SK-N-SH (cell line): ENCODE measurements around the gene C5orf63. TPM values are rescaled to one million over a fixed set of nuclear protein-coding genes. Genes with fewer than 3 reads are reported as not detected.
A peak's percentile ranks its signal among the peaks of the same experiment; 100 is the strongest.

Experiments
- CTCF ChIA-PET: fragments of 300-600, 350-600 bp; formaldehyde crosslinking; extraction: SDS; loops from one replicate; lab custom pipeline; 2021; lab: Yijun Ruan, JAX
- POLR2A ChIA-PET: fragments of 350-600 bp; sonication (Branson Sonifier 250); formaldehyde crosslinking; extraction: SDS; loops from one replicate; lab custom pipeline; 2020; ENCODE audit warnings: antibody characterized with exemption, inconsistent platforms; lab: Yijun Ruan, JAX
- DNase-seq: peaks from one replicate; pipeline ENCODE4 v3.0.0; 2012
- H2AFZ ChIP-seq: fragments of 200-600 bp; sonication (generic); 2 replicates; pipeline ENCODE4 v1.8.1; 2016; ENCODE audit warnings: antibody characterized with exemption, mild to moderate bottlenecking, low read depth
- H3F3A ChIP-seq: fragments of 200-600 bp; sonication (generic); replicated peaks from 2 replicates; pipeline ENCODE3; 2016; ENCODE audit warnings: antibody characterized with exemption, mild to moderate bottlenecking; ENCODE audit not compliant: insufficient read depth
- H3K27ac ChIP-seq, 2 experiments: fragments of 200-500 bp in 1 of 2; fragments of 200-600 bp in 1 of 2; sonication (Bioruptor generic) in 1 of 2; sonication (generic), shearing (Covaris generic) in 1 of 2; 2 replicates each; pipeline versions ENCODE4 v1.5.1 to v1.6.1; 2014 to 2016; ENCODE audit warnings: low read depth in 2 of 2, inconsistent platforms in 1 of 2, low read length in 1 of 2, mild to moderate bottlenecking in 1 of 2, mixed read lengths in 1 of 2
- H3K27me3 ChIP-seq: fragments of 200-600 bp; sonication (generic), shearing (Covaris generic); 2 replicates; pipeline ENCODE4 v1.6.1; 2016; ENCODE audit warnings: mixed run types; ENCODE audit not compliant: insufficient read depth
- H3K36me3 ChIP-seq, 2 experiments: fragments of 200-500 bp in 1 of 2; fragments of 200-600 bp in 1 of 2; sonication (Bioruptor generic) in 1 of 2; sonication (generic) in 1 of 2; replicated peaks in 1 of 2; 2 replicates each; pipeline versions ENCODE3 to v1.5.1; 2014 to 2016; ENCODE audit warnings: low read length in 1 of 2, mild to moderate bottlenecking in 1 of 2; ENCODE audit not compliant: insufficient read depth in 2 of 2, control insufficient read depth in 1 of 2
- H3K4me1 ChIP-seq, 2 experiments: fragments of 200-500 bp in 1 of 2; fragments of 200-600 bp in 1 of 2; sonication (Bioruptor generic) in 1 of 2; sonication (generic), shearing (Covaris generic) in 1 of 2; 2 replicates each; pipeline versions ENCODE4 v1.5.1 to v1.6.1; 2014 to 2016; ENCODE audit warnings: low read depth in 1 of 2, low read length in 1 of 2, mixed run types in 1 of 2; ENCODE audit not compliant: insufficient read depth in 2 of 2, control insufficient read depth in 1 of 2
- H3K4me2 ChIP-seq: fragments of 200-600 bp; sonication (generic), shearing (Covaris generic); 2 replicates; pipeline ENCODE4 v1.6.1; 2017; ENCODE audit warnings: mixed run types
- H3K4me3 ChIP-seq, 2 experiments: fragments of 200-500 bp in 1 of 2; fragments of 200-600 bp in 1 of 2; sonication (Bioruptor generic) in 1 of 2; sonication (generic), shearing (Covaris generic) in 1 of 2; 2 replicates each; pipeline versions ENCODE4 v1.5.1 to v1.8.1; 2014 to 2016; ENCODE audit warnings: low read depth in 2 of 2, inconsistent platforms in 1 of 2, low read length in 1 of 2, mild to moderate bottlenecking in 1 of 2, mixed read lengths in 1 of 2, moderate library complexity in 1 of 2
- H3K79me2 ChIP-seq: fragments of 200-600 bp; sonication (generic); 2 replicates; pipeline ENCODE4 v1.8.1; 2017; ENCODE audit warnings: mild to moderate bottlenecking; ENCODE audit not compliant: insufficient read depth
- H3K9ac ChIP-seq: fragments of 200-600 bp; sonication (generic); 2 replicates; pipeline ENCODE4 v1.6.1; 2017; ENCODE audit warnings: mixed run types
- H3K9me2 ChIP-seq: fragments of 200-600 bp; sonication (generic); 2 replicates; pipeline ENCODE4 v1.6.1; 2017; ENCODE audit warnings: mixed run types
- H3K9me3 ChIP-seq: fragments of 200-600 bp; sonication (generic); 2 replicates; pipeline ENCODE4 v1.6.1; 2017; ENCODE audit warnings: mixed run types, mild to moderate bottlenecking, moderate library complexity
- H4K20me1 ChIP-seq: fragments of 200-600 bp; sonication (generic); 2 replicates; pipeline ENCODE4 v1.6.1; 2017; ENCODE audit warnings: mild to moderate bottlenecking, mixed run types; ENCODE audit not compliant: insufficient read depth
- CHD2 ChIP-seq: fragments of 150-350 bp; IDR thresholded peaks from 2 replicates; pipeline ENCODE4 v1.6.1; 2018; ENCODE audit warnings: low read length; ENCODE audit not compliant: partially characterized antibody
- CTCF ChIP-seq: fragments of 200-600 bp; sonication (generic); IDR thresholded peaks from 2 replicates; pipeline ENCODE4 v1.6.1; 2017; ENCODE audit warnings: antibody characterized with exemption, mild to moderate bottlenecking, moderate library complexity
- GATA2 ChIP-seq: sonication (generic); formaldehyde crosslinking; IDR thresholded peaks from 2 replicates; pipeline ENCODE4 v1.5.0; 2020; ENCODE audit warnings: mild to moderate bottlenecking, missing genetic modification reagents
- MEF2A ChIP-seq: IDR thresholded peaks from 2 replicates; pipeline ENCODE4 v1.4.0; 2012; ENCODE audit warnings: low read depth, borderline replicate concordance
- MXI1 ChIP-seq: IDR thresholded peaks from 2 replicates; pipeline ENCODE4 v1.6.1; 2012; ENCODE audit warnings: mild to moderate bottlenecking, low read depth, low read length, improper control_type of control experiment
- NFIC ChIP-seq: IDR thresholded peaks from 2 replicates; pipeline ENCODE4 v1.4.0; 2012; ENCODE audit warnings: borderline replicate concordance
- NRF1 ChIP-seq: IDR thresholded peaks from 2 replicates; pipeline ENCODE4 v1.6.1; 2012; ENCODE audit warnings: low read depth, mild to moderate bottlenecking, low read length
- POLR2AphosphoS5 ChIP-seq: IDR thresholded peaks from 2 replicates; pipeline ENCODE4 v1.6.1; 2012; ENCODE audit warnings: low read depth, low read length
- RXRA ChIP-seq: IDR thresholded peaks from 2 replicates; pipeline ENCODE4 v1.4.0; 2012; ENCODE audit warnings: low read depth, mild to moderate bottlenecking, borderline replicate concordance
- SIN3A ChIP-seq: IDR thresholded peaks from 2 replicates; pipeline ENCODE4 v1.6.1; 2012; ENCODE audit warnings: low read depth, mild to moderate bottlenecking, low read length, moderate library complexity, borderline replicate concordance
- SMC3 ChIP-seq: IDR thresholded peaks from 2 replicates; pipeline ENCODE4 v1.6.1; 2012; ENCODE audit warnings: low read depth, low read length, improper control_type of control experiment
- TCF12 ChIP-seq: IDR thresholded peaks from 2 replicates; pipeline ENCODE4 v1.4.0; 2012
- TEAD4 ChIP-seq: IDR thresholded peaks from 2 replicates; pipeline ENCODE4 v1.4.0; 2012; ENCODE audit warnings: mild to moderate bottlenecking, borderline replicate concordance; ENCODE audit not compliant: insufficient read depth
- USF2 ChIP-seq: fragments of 150-350 bp; IDR thresholded peaks from 2 replicates; pipeline ENCODE4 v1.6.1; 2017; ENCODE audit warnings: antibody characterized with exemption, low read length, low read depth, borderline replicate concordance
- YY1 ChIP-seq: IDR thresholded peaks from 2 replicates; pipeline ENCODE4 v1.4.0; 2012; ENCODE audit warnings: low read depth, mild to moderate bottlenecking
- WGBS: methylation state at CpG from one replicate; pipeline ENCODE4 v1.1.6; 2017; ENCODE audit warnings: low lambda C conversion rate; 5-methylcytosine and 5-hydroxymethylcytosine counted together
- polyA plus RNA-seq, 3 experiments: library from polyadenylated mRNA; depleted of rRNA; stranded (reverse); fragments of >200 nt; gene quantifications; 2 replicates each; pipeline ENCODE4 v1.2.3, GENCODE V29; 2012
- TF ChIP-seq, protein P1 (sequence below): IDR thresholded peaks from 2 replicates; pipeline ENCODE4 v1.4.0; 2012; ENCODE audit warnings: low read depth, borderline replicate concordance

Gene C5orf63
- polyA plus RNA-seq, 1 of the 3 experiments (the other 2 are of a cell fraction), result 3.6 TPM

DNA sequence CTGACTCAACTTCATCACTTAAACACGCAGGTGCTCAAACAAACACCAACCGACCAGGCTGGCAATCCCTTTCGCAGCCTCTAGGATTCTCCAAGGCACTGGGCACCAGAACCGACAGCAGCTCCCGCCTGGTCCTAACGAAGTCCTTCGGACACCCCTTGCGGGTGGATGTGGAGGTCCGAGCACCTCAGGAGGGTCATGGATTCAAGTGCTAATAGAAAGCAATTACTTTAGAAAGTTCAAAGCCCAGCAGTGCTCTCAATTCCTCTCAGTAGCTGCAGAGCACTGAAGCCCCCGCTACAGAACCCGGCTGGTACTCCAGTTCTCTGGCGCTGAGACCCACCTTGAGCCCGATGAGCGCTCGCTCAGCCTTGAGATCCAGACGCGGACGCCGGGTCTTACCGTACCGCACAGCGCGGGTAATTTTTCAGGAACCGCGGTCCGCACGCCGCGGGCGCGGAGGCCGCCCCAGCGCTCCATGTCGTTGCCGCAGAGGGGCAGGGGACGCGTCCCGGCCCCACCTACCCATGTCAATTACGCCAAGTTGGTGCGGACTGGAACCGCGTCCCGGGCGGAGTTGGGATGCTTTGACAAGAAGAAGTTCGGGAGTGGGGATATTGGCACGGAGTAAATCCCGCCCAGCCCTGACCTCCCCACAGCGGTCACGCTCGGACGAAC lies 43.6 kb downstream of the C5orf63 start (continued):
- TF ChIP-seq USF2, result no peak
- 0 out of 2 replicates have a peak, but pooled peaks have one; percentile 3 for TF ChIP-seq YY1
- TF ChIP-seq CTCF, result peak; percentile 59
- TF ChIP-seq NRF1, result no peak
- no peak for TF ChIP-seq NFIC
- TF ChIP-seq SIN3A, result peak; percentile 53; the same call in 1 of the 2 replicates
- TF ChIP-seq GATA2 (CRISPR knock-in tag), result no peak
- no peak for TF ChIP-seq TCF12
- 0 out of 2 replicates have a peak, but pooled peaks have one; percentile 6 for TF ChIP-seq SMC3
- TF ChIP-seq, protein P1, sequence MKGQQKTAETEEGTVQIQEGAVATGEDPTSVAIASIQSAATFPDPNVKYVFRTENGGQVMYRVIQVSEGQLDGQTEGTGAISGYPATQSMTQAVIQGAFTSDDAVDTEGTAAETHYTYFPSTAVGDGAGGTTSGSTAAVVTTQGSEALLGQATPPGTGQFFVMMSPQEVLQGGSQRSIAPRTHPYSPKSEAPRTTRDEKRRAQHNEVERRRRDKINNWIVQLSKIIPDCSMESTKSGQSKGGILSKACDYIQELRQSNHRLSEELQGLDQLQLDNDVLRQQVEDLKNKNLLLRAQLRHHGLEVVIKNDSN, result no peak
- TF ChIP-seq CHD2, result no peak

DNA sequence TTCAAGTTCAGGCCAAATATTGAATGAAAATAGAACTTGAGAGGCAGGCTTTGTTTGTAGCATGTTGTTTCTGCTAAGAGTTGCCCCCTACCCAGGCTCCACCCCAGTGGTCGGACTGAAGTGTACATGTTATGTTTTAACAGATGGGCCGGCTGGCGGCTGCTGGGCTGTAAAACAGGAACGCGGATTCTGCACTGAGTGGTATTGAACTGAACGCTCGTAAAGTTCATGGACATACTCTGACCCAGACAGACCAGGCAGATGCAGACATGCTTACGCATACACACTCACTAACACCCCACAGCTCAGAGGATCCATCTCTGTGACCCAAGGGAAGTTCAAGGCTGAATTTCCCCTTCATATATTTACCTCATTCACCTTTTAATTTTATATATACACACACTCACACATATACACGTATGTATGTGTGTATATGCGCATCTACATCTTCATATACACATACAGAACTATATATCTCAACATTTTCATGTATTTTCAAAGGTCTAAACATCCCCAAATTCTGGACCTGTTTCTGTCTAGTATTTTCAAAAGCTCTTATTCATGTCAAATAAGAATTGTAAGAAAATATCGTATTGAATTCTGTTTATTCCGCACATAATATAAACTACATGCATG lies 44.4 kb downstream of the C5orf63 start:
- peak overlapping the region in 1 of 2 experiments; percentile 14; a peak in 1 of 4 replicates for H3K27ac ChIP-seq
- DNase-seq, result peak; percentile 8
- H2AFZ ChIP-seq, result no peak overlapping the region; the same call in 1 of the 2 replicates
- H3K4me3 ChIP-seq, result peak overlapping the region; percentile 93 to 97
- CTCF ChIA-PET, result interaction anchor here (0.6 to 2.0 kb wide), 15 partner anchors 9 to 197 kb away, joined by 3 to 9 read pairs (median 4); partner anchors contain the start of gene C5orf63
- no peaks in the 10 kb centered on the region for H4K20me1 ChIP-seq
- H3K4me1 ChIP-seq, result peaks cover 8 to 9% of the 10 kb centered on the region in 2 experiments; a peak in 3 of 4 replicates
- no peak for TF ChIP-seq NFIC
- TF ChIP-seq CHD2, result no peak
- TF ChIP-seq RXRA, result no peak
- TF ChIP-seq MXI1, result no peak
- TF ChIP-seq POLR2AphosphoS5, result no peak
- no peak for TF ChIP-seq TEAD4
- TF ChIP-seq MEF2A, result no peak
- WGBS, result 84% methylated on average over 12 of the region's 12 CpGs
- peak overlapping the region; percentile 77; the same call in 1 of the 2 replicates for H3K9ac ChIP-seq
- H3K36me3 ChIP-seq, result no peaks in the 10 kb centered on the region
- POLR2A ChIA-PET, result no interaction called here
- peaks cover 48% of the 10 kb centered on the region for H3K79me2 ChIP-seq
- H3K4me2 ChIP-seq, result peak overlapping the region; percentile 87
- H3K9me2 ChIP-seq, result no peaks in the 10 kb centered on the region
- H3K27me3 ChIP-seq, result no peaks in the 10 kb centered on the region
- no peaks in the 10 kb centered on the region for H3K9me3 ChIP-seq
- H3F3A ChIP-seq, result no peaks in the 10 kb centered on the region
